ENCODE results near the gene L3MBTL4. TPM values are rescaled to one million over a fixed set of nuclear protein-coding genes. Genes with fewer than 3 reads are reported as not detected.
"Not testable (repeated sequence)": the region's sequence is repeated elsewhere in the genome, so short reads cannot be mapped to it uniquely, and the experiment has no call there.

L3MBTL4 gene
- total RNA-seq, 1 donor from 2014 or later, result 7.5 TPM

DNA sequence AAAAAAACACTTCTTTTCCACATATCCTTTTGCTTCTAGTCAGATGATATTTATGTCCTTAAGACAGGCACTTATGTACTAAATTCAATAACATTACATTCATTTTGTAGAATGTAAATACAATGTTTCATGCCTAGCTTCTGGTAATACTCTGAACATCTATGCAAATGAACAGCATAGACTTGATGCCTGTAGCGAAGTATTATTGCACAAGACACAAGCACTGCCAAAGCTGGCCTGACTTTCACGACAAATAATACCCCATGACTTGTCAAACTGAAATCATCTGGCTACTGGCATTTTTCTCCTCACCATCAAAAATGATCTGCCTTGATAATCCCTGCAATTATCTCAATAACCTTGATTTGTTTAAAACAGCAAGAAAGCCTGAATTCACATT lies 101.3 kb downstream of the L3MBTL4 start:
- no peak for DNase-seq (ENCODE audit: low spot score)

DNA sequence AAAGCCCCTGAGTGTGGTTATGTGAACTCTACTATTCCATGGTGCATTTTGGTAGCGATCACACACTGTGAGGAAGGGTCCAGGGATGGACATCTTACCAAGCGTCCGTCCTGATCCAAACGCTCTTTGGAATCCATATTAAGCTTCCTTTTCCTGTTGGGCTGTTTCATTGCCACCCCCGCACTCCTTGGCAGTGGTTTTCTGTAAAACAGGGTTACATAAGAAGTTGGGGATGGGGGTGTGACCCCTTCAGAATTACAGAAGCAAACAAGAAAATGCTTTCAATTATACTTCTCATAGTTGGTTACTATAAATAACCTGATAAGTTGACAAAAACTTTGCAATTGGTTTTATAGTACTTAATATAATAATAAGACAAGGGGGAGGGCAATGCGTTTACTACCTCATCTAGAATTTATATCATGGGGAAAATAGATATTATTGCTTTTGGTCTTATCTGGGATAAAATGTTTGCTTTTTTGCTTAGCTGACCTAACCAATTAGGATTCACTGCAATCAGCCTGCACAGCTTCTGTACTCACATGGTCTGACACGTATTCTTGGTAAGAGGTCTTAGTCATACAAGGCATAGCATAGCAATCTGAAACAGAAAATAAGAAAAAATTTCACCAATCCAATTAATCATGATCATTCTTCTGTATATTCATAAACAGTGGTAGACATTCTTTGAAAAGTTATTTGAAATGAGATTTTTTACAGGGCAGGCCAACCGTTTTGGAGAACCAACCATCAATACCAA lies 103.1 kb downstream of the L3MBTL4 start:
- no peak for DNase-seq (ENCODE audit: low spot score)

DNA sequence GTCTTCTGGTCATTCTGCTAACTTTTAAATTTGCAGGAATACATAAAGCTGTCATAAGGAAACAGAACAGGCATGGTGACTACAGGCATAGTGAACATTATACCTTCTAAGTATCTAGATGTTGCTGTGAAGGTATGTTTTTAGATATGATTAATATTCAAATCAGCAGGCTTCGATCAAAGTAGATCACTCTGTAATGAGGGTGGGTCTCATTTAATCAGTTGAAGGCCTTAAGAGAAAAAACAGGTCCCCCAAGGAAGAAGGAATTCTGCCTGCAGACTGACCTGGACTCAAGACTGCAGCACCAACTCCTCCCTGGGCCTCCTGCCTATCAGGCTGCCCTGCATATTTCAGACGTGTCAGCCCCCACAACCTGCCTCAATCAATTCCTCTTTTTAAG lies 104.0 kb downstream of the L3MBTL4 start:
- no peak for DNase-seq (ENCODE audit: low spot score)

DNA sequence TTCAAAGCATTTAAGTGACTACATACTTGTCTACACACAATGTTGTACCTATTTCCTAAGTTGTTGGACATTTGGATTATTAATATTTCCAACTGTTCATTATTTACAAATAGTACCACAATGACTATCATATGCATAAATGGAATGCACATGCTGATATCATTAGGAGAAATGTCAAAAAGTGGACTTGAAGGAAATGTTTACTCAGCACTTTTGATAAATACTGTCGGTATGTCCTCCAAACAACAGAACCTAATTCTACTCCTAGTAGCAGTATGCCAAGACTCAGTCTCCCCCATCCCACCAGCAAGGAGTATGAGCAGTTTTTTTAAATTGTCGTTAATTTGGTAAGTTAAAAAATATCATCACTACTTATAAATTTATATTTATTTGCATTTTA lies 116.8 kb downstream of the L3MBTL4 start:
- no peak for DNase-seq (ENCODE audit: low spot score)

DNA sequence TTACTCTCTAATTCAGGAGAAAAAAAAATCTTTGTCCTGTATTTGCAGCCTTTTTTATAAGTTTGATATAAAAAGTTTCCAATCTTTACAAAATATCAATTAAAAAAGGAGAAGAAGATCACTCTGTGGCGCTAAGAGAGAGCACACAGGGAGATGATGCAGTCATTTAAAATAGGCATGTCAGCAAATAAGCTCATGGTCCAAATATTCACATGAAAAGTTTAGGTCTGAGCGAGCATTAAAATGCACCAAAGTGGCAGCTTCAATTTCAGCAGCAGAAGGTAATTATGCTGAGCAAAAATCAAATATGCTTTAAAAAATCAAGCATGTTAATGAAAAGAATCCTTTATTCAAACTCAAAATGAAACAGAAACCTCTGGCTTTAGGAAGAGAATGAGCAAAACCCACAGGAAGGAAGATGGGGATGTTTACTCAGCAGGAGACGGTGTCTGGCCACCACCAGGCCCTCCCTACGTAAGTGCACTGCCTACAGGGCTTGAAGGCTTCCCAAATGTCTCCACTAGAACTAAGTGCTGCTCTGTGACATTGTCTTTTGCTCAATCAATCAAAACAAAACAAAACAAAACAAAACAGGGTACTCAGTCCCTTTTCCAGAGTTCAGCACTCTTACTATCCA lies 120.4 kb downstream of the L3MBTL4 start:
- no peak for DNase-seq (ENCODE audit: low spot score)

DNA sequence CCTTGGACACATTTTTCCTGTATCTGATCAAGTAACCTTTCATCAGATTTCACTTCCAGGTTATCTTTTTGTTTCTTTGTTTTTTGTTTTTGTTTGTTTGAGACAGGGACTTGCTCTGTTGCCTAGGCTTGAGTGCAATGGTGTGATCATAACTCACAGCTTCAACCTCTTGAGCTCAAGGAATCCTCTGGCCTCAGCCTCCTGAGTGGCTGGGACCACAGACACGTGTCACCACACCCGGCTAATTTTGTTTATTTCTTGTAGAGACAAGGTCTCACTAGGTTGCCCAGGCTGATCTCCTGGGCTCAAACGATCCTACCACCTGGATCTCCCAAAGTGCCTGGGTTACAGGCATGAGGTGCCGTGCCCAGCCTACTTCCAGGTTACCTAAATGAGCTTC lies 124.9 kb downstream of the L3MBTL4 start:
- no peak for DNase-seq (ENCODE audit: low spot score)

DNA sequence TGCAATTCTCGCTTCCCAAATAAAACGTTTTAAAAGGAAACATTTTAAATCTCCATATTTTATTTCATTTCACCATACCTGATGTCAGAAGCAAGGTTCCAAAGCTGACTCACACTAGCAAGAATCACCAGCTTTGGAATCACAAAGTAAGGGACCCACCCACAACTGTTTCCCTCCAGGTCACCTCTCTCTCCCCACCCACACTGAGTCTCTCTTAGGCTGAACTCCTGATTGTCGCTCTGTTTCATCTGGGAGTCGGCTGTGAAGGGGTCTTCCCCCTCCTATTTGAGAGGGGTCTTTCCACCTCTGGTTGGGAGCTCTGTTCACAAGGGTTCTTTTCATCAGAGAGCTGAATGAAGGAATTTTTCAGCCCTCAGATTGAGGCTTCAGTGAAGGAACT lies 128.1 kb downstream of the L3MBTL4 start:
- DNase-seq (ENCODE audit: low spot score), result no peak

DNA sequence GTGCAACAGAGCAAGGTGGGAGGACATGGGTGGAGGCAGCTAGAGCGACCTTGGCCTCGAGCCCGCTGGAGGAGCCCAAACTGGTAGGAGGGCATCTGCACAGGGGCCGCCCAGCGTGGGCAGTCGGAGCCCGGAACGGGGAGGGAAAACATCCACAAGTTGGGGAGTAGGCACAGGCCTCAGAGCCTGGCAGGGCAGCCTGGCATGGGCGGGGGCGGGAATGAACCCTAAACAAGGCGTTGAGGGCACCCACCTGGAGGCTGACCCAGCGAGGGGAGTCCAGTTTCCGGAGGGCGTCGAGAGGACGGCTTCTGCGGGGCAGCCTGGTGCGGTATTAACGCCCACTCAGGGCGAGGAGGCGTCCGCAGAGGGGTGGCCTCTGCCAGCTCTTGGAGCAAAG lies 129.9 kb downstream of the L3MBTL4 start:
- DNase-seq (ENCODE audit: low spot score), result no peak

DNA sequence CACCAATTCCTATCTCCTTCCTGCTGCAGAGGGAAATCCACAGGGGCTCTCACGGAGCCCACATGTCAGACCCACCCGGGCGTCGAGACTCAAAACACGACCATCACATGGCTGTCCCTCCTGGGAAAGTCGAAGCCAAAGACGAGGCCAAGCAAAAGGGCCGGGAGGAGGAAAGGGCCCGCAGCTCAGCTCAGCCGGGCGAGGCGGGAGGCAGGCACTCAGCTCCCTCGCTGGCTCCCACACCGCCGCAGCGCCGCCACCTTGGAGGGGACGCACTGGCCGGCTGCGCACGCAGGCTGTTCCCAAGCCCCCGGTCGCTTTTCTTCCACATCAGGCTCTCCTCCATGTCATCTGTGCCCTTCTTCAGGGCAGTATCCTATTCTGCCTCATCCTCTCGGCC lies 130.4 kb downstream of the L3MBTL4 start:
- no peak for DNase-seq (ENCODE audit: low spot score)

DNA sequence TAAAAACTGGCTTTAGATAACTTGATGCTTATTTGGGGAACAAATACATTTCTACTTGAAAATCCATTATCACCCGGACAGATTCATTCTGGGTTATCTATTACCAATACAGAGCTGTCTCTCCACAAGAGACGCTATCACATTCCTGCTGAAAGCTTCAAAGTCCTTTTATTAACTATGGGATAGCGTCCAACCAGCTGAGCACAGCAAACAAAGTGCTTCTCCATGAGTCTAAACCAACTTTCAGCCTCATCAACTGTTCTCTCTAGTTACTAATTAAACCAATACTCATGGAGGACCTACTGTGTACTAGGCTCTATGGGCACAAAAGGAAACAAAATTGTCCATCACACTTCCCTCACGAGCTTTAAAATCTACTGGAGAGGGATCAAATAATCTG lies 132.8 kb downstream of the L3MBTL4 start:
- no peak for DNase-seq (ENCODE audit: low spot score)

DNA sequence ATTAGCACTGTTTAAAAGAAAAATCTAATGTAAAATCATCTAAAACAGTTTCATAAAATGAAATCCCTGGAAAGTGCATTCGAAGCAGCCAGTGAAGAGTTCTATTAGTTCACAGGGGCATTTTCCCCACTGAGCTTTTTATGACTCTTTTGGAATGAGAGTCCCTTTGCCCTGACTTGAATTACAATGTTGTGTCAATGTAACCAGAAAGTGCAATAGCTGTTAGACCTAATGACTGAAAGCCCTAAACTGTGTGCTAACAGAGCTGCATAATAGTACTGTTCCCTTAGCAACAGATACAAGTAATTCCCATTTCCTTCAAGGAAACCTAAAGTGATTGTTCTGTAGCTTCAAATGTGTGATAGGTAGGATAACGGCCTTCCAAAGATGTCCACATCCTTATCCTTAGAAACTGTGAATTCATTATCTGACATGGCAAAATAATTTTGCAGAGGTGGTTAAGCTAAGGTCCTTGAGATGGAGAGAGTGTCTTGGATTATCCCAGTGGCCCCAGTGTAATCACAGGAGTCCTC lies 134.4 kb downstream of the L3MBTL4 start:
- DNase-seq (ENCODE audit: low spot score), result no peak

DNA sequence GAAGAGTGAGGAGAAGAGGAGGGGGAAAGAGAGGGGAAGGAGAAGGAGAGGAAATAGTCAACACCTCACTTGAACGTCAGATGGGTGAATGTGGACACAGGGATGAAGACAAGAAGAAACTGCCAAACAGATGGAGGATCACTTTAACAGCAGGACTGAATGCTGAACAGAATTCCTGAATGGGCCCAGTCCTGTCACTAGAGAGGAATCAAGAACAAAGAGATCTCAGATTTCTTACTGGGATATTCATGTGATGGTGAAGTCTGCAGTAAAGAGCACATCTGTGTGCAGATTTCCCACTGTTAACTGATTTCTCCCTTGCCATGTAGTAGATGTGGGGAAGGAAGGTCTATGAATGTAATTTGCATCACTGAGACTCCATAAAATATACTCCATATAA lies 135.4 kb downstream of the L3MBTL4 start:
- DNase-seq (ENCODE audit: low spot score), result no peak

DNA sequence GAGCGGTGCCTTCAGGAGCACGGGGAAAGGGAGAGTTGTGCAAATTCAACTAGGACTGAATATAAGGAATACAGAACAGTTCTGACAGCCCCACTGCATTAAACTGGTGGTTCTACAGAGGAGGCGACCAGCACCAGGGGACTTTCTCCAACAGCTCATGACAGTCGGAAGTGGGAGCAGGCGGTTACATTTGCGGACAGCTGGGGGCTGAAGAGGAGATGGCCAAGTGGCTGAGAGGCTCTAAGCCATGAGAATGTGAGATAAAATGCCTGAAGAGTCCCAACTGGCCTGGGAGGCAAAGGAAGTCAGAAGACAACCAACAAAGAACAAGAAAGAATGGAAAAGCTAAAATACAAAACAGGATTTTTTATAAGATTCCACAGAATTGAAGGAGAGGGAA lies 141.3 kb downstream of the L3MBTL4 start:
- DNase-seq (ENCODE audit: low spot score), result no peak

DNA sequence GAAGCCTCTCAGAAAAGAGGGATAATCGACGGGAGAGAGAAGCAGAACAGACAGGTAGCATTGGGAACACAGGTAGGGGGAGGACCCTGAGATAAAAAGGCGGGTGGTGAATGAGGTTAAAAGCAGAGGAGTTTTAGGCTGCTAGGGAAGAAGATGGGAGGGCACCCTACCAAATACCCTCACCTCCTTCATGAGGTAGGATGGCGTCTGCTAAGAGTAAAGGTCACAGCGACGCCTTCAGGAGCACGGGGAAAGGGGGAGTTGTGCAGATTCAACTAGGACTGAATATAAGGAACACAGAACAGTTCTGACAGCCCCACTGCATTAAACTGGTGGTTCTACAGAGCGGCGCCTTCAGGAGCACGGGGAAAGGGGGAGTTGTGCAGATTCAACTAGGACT lies 142.6 kb downstream of the L3MBTL4 start:
- not testable (repeated sequence) for DNase-seq (ENCODE audit: low spot score)

DNA sequence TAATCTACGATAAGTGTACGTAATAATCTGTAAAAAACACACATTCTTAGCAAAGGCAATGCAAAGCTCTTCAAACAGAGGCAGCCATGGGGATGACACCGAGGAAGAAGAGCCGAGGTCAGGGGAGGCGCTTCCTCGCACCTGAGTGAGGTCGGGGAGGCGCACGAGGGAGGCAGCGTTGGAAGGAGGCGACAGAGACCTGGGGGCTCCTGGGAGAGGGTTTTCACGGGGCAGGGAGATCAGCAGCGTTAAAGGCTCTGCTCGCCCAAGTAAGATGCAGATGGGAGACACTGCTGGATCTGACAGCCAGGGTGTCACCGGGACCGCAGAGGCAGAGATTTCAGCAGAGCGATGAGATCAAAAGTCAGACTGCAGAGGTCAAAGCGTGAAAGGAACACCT lies 143.1 kb downstream of the L3MBTL4 start:
- DNase-seq (ENCODE audit: low spot score), result no peak

DNA sequence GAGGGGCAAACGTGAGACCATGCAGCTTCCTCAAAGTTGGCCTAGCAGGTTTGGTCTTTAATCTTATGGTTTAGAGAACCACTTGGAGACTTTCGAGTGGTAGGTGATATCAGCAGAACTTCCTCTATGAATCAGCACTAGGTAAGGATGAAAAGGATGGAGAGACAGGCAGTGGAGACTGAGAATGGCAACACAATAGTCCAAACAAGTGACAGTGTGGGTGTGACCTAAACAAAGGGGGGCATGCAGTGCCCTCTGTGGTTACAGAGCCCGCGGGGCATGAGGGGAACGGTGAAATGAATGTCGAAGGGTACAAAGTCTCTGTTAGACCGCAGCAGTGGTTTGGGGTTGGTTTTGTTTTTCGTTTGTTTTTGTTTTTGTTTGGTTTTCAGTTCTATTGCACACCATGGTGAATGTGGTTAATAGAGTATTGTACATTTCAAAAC lies 143.9 kb downstream of the L3MBTL4 start:
- no peak for DNase-seq (ENCODE audit: low spot score)

DNA sequence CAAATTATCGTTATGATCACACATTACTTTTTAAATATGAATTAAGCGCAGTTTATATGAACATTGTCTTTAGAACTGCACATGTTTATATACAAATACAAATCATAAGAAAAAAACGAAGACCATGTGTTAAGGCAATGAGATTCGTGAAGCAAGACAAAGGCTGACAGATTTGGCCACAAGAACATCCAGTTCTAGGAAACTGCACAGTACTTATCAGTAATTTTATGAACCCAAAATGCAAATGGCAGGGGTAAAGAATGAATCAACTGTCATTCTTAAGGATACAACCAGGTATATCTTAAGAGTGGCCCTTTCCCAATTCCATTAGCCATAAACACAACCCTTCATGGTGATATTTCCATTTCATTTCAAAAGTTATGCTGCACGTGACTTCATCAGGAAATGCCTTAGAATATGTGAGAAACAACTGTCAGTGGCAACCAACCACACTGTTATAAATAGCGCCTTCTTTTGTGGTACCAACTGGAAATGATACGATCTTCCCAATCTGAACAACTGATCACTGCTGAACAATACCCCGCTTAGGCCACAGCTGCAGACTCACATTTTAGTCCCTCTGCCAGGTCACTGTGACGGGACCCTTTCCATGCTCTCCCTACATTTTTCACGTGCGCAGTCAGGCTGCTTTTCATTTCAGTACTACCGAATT lies 144.9 kb downstream of the L3MBTL4 start:
- DNase-seq (ENCODE audit: low spot score), result no peak

DNA sequence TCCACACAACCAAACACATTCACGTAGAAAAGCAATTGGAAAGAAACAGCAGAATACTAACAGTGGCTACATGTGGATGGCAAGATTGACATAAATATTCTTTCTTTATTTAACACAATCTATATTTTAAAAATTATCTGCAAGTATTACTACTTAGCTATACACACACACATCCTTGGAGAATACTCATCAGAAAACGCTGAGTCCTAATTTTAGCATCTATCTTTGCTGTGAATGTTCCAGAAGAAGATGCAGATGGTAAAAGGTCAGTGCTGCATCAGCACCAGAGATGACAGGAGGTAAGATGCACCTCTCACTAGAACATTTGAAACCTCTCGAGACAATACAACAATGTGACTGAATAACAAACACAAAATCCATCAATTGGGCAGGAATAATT lies 148.5 kb downstream of the L3MBTL4 start:
- no peak for DNase-seq (ENCODE audit: low spot score)

DNA sequence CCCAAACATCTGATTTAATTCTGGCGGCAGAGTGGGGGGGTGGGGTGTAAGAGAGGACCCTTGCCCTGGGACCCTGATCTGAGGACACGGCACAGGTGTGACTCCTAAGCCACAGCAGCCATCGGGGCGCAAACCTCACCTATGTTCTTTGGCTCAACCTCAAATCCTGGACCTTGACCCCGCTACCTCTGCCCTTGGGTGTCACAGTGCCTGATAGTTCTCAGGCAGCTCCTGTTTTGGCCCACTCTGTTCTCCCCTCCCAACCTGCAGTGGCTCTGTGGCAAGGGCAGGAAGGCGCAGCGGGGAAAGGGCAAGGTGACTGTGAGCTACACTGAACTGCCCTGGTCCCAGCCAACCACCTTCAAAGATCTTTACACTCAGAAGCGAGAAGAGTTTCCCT lies 152.8 kb downstream of the L3MBTL4 start:
- DNase-seq (ENCODE audit: low spot score), result no peak

DNA sequence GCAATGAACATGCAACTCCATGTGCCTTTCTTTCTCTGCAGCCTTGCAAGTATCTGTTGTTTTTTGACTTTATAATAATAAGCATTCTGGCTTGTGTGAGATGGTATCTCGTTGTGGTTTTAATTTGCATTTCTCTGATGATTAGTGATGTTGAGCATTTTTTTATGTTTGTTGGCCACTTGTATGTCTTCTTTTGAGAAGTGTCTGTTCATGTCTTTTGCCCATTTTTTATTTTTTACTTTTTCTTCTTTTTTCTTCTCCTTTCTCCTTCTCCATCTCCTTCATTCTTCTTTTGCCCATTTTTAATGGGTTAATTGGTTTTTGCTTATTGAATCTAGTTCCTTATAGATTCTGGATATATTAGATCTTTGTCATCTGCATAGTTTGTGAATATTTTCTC lies 155.4 kb downstream of the L3MBTL4 start:
- DNase-seq (ENCODE audit: low spot score), result not testable (repeated sequence)

DNA sequence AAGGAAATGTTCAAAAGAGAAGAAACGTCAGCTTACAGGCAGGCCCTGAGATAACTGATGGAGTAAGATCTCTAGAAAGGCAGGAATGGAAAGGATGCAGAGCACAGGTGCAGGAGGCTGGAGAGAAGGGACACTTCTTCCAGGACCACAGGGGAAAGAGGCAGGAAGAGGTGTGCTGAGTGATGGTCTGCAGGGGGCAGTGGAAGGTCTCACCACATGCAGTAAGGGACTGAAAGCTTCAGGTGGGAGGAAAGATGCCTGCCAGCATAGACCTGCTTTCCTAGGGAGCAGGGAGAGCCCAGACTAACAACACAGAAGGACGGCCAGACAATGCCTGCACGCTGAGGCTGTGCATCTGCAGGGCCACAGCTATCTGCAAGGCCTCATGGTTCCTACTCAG lies 156.8 kb downstream of the L3MBTL4 start:
- DNase-seq (ENCODE audit: low spot score), result no peak

DNA sequence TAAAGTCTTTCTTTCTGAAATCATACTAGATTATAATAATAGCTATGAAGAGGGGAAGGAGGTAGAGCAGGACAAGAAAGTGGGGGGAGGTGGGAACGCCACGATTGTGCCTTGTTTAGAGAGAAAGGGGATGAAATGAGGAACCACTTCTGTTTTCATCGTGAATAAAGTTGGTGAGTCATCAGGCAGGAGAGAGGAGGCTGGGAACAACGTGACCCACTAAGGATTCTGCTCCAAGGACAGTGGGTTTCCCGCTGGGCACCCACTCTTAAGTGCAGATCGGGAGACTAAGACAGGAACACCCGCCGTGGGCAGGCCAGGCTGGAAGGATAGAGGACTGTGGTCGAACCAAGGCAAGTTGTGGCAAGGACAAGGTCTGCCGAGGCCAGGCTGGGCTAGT lies 158.2 kb downstream of the L3MBTL4 start:
- no peak for DNase-seq (ENCODE audit: low spot score)

All from mesenteric fat pad (tissue), 1 donor.